Putamen (tissue), 1 donor: ENCODE results near the gene PEX6.
"Not testable (repeated sequence)": the region's sequence is repeated elsewhere in the genome, so short reads cannot be mapped to it uniquely, and the experiment has no call there.

Experiments
- DNase-seq: peaks from one replicate; pipeline ENCODE4 v3.0.0-alpha.2; 2016; ENCODE audit warnings: low spot score

PEX6 gene

GRCh38 chr6:42998205-42998604 is 19.2 kb upstream of the PEX6 start:
- DNase-seq = not testable (repeated sequence)

- DNase-seq = no peak
These were observed 17.5 kb upstream of the PEX6 start for GRCh38 chr6:42996513-42996912.

- DNase-seq = no peak
These were observed 14.5 kb upstream of the PEX6 start for GRCh38 chr6:42993445-42993844.

GRCh38 chr6:42989923-42990322 is 10.9 kb upstream of the PEX6 start:
- DNase-seq = no peak

- DNase-seq = no peak
These were observed 9.6 kb upstream of the PEX6 start for GRCh38 chr6:42988486-42989020.

- DNase-seq = no peak
These were observed 8.8 kb upstream of the PEX6 start for GRCh38 chr6:42987533-42988451.

GRCh38 chr6:42984924-42985475 is 6.0 kb upstream of the PEX6 start:
- no peak for DNase-seq

- DNase-seq = peak; percentile 99
These were observed 5.3 kb upstream of the PEX6 start, which contains the start of gene PPP2R5D for GRCh38 chr6:42984001-42984923. Gene PPP2R5D, plus strand, starts transcription at chr6:42984570. Its CDS starts 108 bp downstream, at chr6:42984678.

- no peak for DNase-seq
These were observed 2.9 kb upstream of the PEX6 start for GRCh38 chr6:42981836-42982235.

GRCh38 chr6:42979523-42980177 is 669 bp upstream of the PEX6 start:
- DNase-seq = no peak

GRCh38 chr6:42978487-42978838 is 518 bp downstream of the PEX6 start:
- DNase-seq = no peak

- no peak for DNase-seq
These were observed 4.0 kb downstream of the PEX6 start for GRCh38 chr6:42974919-42975505.

- DNase-seq = no peak
These were observed 5.1 kb downstream of the PEX6 start for GRCh38 chr6:42973926-42974325.

- no peak for DNase-seq
These were observed 7.1 kb downstream of the PEX6 start for GRCh38 chr6:42971746-42972327.

GRCh38 chr6:42970871-42971612 is 7.9 kb downstream of the PEX6 start:
- DNase-seq = no peak

GRCh38 chr6:42969934-42970333 is 9.0 kb downstream of the PEX6 start:
- DNase-seq = no peak

GRCh38 chr6:42969431-42969830 is 9.6 kb downstream of the PEX6 start:
- DNase-seq = no peak

GRCh38 chr6:42968783-42969182 is 10.2 kb downstream of the PEX6 start:
- DNase-seq = no peak

- no peak for DNase-seq
These were observed 10.8 kb downstream of the PEX6 start for GRCh38 chr6:42968126-42968701.

- DNase-seq = no peak
These were observed 11.8 kb downstream of the PEX6 start for GRCh38 chr6:42967228-42967627.
